Limb (tissue), 2 donors: ENCODE results near the gene RSPRY1.

Source experiments
- DNase-seq, 2 donors: peaks; one replicate each; pipeline ENCODE4 v3.0.0-alpha.2; 2016; ENCODE audit errors: extremely low spot score in 2 of 2

RSPRY1 gene

DNA sequence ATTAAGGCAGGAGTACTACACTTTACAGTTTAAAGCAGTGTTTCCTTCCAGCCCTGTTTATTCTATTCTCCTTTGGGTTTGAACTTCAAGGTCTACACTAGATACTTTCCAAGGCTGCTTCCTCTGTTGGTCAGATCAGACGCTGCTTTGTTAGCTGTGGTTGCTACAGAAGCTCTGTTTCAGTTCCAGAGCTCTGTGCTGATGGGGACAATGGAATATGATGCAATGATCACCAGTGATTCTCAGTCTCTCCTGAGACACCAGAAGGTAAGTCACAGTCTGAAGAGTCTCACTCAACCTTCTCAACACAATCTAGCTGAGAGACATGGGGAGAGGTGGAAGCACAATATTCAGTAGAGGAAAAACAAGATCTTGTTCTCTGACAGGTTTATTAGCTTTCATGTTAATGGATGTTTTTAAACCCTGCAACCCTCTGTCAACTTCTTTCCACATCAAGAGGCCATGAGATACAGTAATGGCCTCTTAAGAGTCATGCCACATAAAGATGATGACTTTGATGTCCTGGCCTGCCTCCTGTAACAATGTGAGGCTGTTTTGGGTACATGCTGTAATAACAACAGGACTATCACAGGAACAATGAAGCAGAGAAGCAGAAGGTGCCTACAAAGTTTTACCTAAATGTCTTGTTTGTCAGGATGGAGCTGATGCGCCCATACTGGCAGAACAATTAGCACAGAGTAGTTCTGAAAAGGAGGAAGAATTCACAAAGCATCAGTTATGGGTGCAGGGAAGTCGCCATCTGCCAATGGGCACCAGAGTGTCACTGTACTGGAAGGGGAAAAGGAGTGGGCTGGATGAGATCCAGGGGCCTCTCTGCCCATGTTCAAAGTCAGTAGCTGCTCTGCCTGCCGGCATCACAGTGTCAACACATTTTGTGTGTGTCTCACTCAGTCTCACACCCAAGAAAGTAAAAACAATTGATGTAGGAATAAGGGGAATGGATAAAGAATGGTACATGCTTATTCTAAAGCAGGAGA, 33.7 kb upstream of the RSPRY1 start:
- no peak for DNase-seq

DNA sequence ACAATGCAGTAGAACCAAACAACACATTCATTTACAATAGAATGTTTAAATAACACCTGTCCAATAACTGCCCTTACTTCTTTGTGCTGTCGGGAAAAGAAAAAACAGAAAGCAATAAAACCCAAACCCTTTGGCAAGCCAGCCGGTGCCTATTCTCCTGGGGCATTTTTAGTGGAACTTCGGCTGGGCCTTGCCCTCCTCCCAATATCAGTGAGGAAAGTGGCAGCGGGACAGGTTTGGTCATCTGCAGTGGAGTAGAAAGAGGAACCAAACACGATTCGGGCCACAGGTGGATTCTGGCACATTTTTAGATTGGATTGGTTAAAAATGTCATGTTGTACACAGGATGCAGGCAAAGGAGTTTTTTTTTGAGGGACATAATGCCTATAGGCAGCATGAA, 32.3 kb upstream of the RSPRY1 start:
- no peak for DNase-seq

DNA sequence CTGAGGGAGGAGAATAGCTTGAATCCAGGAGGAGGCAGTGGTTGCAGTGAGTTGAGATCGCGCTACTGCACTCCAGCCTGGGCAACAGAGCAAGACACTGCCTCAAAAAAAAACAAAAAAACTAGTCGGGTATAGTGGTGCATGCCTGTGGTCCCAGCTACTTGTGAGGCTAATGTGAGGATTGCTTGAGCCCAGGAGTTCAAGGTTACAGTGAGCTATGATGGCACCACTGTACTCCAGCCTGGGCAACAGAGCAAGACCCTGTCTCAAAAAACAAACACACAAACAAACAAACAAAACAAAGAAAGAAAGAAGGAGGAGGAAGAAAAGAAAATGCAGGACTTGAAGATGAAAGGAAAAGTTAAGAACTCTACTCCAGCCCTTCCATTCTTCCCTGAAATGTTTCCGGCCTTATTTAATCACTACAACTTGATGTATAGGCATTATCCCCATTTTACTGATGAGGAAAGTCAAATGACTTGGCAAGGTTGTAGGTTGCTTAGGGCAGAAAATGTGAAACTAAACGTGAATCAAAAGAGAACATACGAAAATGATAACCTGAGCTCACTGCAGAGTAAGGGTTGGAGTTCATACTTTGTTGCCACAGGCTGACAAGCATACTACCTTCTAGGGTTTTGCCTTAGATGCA, 30.3 kb upstream of the RSPRY1 start:
- DNase-seq: no peak

GRCh38 chr16:57156351-57156703, 29.8 kb upstream of the RSPRY1 start:
- DNase-seq: no peak

DNA sequence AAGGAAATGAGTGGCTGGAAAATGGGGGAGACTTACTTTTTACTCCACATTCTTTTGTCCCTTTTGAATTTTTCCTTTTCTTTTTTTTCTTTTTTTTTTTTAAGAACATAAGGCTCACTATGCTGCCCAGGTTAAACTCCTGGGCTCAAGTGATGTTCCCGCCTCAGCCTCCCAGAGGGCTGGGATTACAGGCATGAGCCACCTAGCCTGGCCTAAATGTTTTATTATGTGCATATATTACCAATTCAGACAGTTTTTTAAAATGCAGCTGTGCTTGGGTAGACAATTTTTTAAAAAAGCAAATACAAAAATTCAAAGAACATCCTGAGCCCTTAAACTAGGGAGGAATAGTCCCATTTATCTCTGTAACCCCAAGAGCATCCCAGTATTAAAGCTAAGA, 28.6 kb upstream of the RSPRY1 start:
- DNase-seq: no peak

- no peak for DNase-seq
Measured at GRCh38 chr16:57159447-57159846, 26.7 kb upstream of the RSPRY1 start.

- DNase-seq: no peak
Measured at GRCh38 chr16:57163842-57164241, 22.3 kb upstream of the RSPRY1 start.

GRCh38 chr16:57165483-57165882, 20.6 kb upstream of the RSPRY1 start:
- DNase-seq: no peak

DNA sequence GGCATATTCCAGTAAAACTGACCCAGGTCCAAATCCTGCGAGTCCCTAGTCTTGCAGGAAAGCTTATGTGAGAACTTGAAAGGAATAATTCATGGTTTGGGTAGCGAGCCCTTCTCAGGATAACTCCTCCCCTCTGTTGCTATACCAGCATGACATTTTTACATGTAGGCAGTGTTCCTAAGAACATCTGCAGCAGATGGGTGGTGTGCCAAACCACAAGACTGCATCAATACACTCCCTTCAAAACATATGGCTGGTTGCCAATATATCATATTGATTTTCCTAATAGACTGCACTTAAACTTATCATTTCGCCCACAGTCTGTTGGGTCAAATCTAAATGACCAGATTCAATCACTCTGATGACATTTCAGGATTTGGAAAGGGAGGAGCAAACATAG, 20.2 kb upstream of the RSPRY1 start:
- no peak for DNase-seq

- DNase-seq: no peak
Measured at GRCh38 chr16:57166451-57166850, 19.7 kb upstream of the RSPRY1 start.

- DNase-seq: no peak
Measured at GRCh38 chr16:57166951-57167350, 19.2 kb upstream of the RSPRY1 start.

GRCh38 chr16:57167538-57167937, 18.6 kb upstream of the RSPRY1 start:
- DNase-seq: no peak

DNA sequence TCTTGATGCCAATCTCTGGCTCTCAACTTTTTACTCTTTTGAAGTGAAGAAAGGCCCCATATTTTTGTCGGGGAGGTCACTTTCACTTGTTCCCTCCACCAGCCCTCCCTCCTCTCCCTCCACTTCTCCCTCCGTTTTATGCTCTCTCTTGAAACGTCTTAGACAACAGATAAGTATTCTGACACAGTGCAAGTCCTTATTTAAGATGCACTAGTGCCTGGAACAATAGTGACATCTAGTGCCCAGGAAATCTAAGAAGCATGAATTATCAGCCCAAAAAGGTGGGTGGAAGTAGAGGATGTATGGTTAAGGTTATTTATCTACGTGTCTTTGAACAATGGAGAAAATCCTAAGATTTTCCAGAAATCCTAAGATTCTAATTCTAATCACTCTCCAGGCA, 18.2 kb upstream of the RSPRY1 start:
- peak in 1 of 2 donors; percentile 74 for DNase-seq

- no peak for DNase-seq
Measured at GRCh38 chr16:57169327-57169726, 16.8 kb upstream of the RSPRY1 start.

- no peak for DNase-seq
Measured at GRCh38 chr16:57172721-57173290, 13.3 kb upstream of the RSPRY1 start.

GRCh38 chr16:57175896-57176295, 10.2 kb upstream of the RSPRY1 start:
- DNase-seq: no peak

GRCh38 chr16:57178196-57178595, 7.9 kb upstream of the RSPRY1 start:
- no peak for DNase-seq

- DNase-seq: no peak
Measured at GRCh38 chr16:57178793-57179212, 7.3 kb upstream of the RSPRY1 start.

GRCh38 chr16:57179215-57179828, 6.8 kb upstream of the RSPRY1 start:
- DNase-seq: no peak

DNA sequence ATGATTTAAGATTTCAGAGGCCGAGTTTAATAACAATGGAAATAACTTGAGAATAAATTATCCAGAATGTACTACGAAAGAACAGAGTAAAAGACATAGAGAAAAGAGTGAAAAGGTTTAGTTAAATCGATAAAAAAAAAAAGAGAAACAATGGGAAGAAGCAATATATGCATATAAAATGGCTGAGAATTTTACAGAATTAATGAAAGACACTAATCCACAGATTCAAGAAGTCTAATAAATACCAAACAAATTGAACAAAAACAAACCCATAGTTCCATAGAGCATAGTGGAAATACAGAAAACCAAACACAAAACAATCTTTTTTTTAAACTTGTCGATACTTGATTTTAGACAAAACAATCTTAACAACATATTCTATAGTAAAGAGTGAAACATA, 2.0 kb upstream of the RSPRY1 start:
- DNase-seq: no peak

DNA sequence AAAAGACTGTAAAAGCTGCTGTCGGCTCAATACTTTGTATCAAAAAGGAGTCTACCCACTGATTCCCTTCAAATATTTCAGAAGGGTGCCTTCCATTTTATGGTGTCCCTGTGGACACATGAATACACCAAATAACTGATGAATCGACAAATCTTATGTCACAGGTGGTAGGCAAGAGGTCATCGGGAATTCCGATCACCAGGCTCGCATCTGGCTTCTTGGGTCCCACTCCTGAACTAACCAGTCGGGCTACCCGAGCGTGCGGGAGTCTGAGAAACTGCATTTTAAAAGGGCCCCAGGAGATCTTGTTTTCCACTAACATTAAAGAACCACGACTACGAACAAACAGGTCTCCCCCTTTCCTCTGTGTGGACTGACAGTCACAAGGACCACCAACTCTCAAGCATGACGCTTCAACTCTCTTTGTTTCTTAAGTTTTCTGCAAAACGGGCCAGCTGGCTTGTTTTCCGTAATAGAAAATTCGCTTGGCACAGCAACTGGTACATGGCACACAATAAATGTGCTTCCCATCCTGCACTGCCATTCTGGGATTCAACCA, 1.2 kb upstream of the RSPRY1 start:
- DNase-seq: peak in 1 of 2 donors; percentile 42
